ENCODE measurements around the gene ARHGAP45. TPM values are rescaled to one million over a fixed set of nuclear protein-coding genes. Genes with fewer than 3 reads are reported as not detected.

The ARHGAP45 gene
- total and polyA plus RNA-seq, 5 experiments from 2014 or later, result 261 to 1,060 (median 681) TPM

DNA sequence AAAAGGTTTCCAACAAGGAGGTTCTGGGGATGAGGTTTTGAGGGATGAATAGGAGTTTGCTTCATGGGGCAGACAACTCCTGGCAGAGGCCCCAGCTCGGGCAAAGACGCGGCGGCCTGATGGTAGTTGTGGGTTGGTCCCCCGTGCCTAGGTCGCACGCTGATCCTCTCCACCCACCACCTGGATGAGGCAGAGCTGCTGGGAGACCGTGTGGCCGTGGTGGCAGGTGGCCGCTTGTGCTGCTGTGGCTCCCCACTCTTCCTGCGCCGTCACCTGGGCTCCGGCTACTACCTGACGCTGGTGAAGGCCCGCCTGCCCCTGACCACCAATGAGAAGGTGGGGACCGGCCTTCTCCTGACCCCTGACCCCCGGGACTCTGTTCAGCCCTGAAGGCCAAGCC lies 15.2 kb upstream of the ARHGAP45 start:
- ATAC-seq (no peak), DNase-seq (peak in 1 of 10 donors; percentile 5)
- H3K4me1 Mint-ChIP-seq, result peaks cover 2 to 18% (median 8%) of the 10 kb centered on the region in 4 donors
- peaks cover 0 to 15% (median 5%) of the 10 kb centered on the region in 9 donors for H3K9me3 Mint-ChIP-seq
- no peak overlapping the region for H3K4me3 Mint-ChIP-seq
- no peaks in the 10 kb centered on the region for H3K27me3 Mint-ChIP-seq
- H3K36me3 Mint-ChIP-seq, result peaks cover 6 to 23% (median 13%) of the 10 kb centered on the region in 3 donors
- H3K27ac Mint-ChIP-seq, result peak overlapping the region in 2 of 10 donors; percentile 43 to 77
- POLR2A ChIA-PET, result interaction anchor here (1.0 to 8.4 kb wide), 4 partner anchors 12 to 31 kb away, joined by 3 to 173 read pairs (median 37); partner anchors contain the start of genes ABCA7, ARHGAP45 and CNN2

- Mint-ChIP-seq H3K9me3 (peaks cover 0 to 21% (median 12%) of the 10 kb centered on the region in 9 donors), H3K4me1 (peaks cover 7 to 24% (median 14%) of the 10 kb centered on the region in 4 donors), H3K4me3 (no peak overlapping the region), H3K27me3 (no peaks in the 10 kb centered on the region), H3K36me3 (peaks cover 11 to 28% (median 20%) of the 10 kb centered on the region in 3 donors), H3K27ac (peak overlapping the region in 3 of 10 donors; percentile 48 to 77 (median 55))
- ATAC-seq (peak in 1 of 2 donors; percentile 14), DNase-seq (no peak)
- POLR2A ChIA-PET, result interaction anchor here (4.8 to 8.4 kb wide), 4 partner anchors 13 to 30 kb away, joined by 31 to 173 read pairs (median 58); partner anchors contain the start of genes ABCA7 and ARHGAP45
Observed at GRCh38 chr19:1052349-1052975, 14.5 kb upstream of the ARHGAP45 start.

- POLR2A ChIA-PET, result interaction anchor here (1.2 to 8.4 kb wide), 7 partner anchors 12 to 216 kb away, joined by 3 to 173 read pairs (median 4); partner anchors contain the start of genes ABCA7, ARHGAP45, CIRBP and CNN2
- no peak for ATAC-seq
- Mint-ChIP-seq H3K27ac (peak overlapping the region in 4 of 10 donors; percentile 20 to 77 (median 52)), H3K36me3 (peaks cover 14 to 38% (median 30%) of the 10 kb centered on the region in 3 donors), H3K4me3 (no peak overlapping the region), H3K9me3 (peaks cover 0 to 30% (median 17%) of the 10 kb centered on the region in 9 donors), H3K27me3 (no peaks in the 10 kb centered on the region), H3K4me1 (peaks cover 16 to 34% (median 22%) of the 10 kb centered on the region in 4 donors)
- no peak for DNase-seq
Observed at GRCh38 chr19:1053176-1054101, 13.5 kb upstream of the ARHGAP45 start.

DNA sequence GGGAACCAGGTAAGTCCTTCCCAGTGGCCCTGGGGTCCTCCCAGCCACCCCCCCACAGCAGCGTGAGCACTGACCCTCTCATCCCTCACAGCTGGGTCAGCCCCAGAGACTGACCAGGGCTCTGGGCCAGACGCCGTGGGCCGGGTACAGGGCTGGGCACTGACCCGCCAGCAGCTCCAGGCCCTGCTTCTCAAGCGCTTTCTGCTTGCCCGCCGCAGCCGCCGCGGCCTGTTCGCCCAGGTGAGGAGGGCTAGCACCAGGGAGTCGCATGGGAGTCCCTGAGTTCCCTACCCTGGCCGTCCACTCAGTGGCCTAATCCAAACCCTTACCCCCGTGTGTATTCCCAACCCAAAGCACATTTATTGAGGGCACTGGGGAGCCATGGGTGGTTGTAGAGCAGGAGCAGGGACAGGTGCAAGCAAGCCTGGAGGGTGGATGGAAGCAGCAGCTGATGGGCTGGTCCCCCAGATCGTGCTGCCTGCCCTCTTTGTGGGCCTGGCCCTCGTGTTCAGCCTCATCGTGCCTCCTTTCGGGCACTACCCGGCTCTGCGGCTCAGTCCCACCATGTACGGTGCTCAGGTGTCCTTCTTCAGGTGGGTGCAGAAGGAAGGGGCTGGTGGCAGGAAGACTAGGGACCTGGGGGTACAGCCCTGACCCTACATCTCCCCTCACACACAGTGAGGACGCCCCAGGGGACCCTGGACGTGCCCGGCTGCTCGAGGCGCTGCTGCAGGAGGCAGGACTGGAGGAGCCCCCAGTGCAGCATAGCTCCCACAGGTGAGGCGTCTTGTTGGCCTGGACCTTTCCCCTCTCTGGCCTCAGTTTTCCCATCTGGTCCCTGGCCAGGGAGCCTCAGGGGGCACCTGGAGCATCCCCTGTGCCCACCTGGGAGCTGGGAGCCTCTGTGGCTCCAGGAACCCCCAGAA lies 12.6 kb upstream of the ARHGAP45 start:
- POLR2A ChIA-PET, result interaction anchor here (0.5 to 8.4 kb wide), 9 partner anchors 12 to 215 kb away, joined by 3 to 173 read pairs (median 3); partner anchors contain the start of genes ABCA7, ARHGAP45, CIRBP and CNN2
- DNase-seq (no peak), ATAC-seq (no peak)
- no peak overlapping the region for H3K27ac Mint-ChIP-seq
- peaks cover 18 to 35% (median 24%) of the 10 kb centered on the region in 4 donors for H3K4me1 Mint-ChIP-seq
- H3K36me3 Mint-ChIP-seq, result peaks cover 14 to 43% (median 36%) of the 10 kb centered on the region in 3 donors
- peaks cover 0 to 35% (median 17%) of the 10 kb centered on the region in 9 donors for H3K9me3 Mint-ChIP-seq
- H3K4me3 Mint-ChIP-seq, result no peak overlapping the region
- no peaks in the 10 kb centered on the region for H3K27me3 Mint-ChIP-seq

DNA sequence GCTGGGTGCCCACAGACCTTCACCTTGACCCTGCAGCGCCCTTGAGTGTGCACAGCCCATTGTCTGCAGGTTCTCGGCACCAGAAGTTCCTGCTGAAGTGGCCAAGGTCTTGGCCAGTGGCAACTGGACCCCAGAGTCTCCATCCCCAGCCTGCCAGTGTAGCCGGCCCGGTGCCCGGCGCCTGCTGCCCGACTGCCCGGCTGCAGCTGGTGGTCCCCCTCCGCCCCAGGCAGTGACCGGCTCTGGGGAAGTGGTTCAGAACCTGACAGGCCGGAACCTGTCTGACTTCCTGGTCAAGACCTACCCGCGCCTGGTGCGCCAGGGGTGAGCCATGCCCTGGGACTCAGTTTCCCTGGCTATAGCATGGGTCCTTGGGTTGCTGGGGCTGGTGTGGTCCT lies 11.9 kb upstream of the ARHGAP45 start:
- H3K36me3 Mint-ChIP-seq, result peaks cover 14 to 44% (median 41%) of the 10 kb centered on the region in 3 donors
- H3K4me3 Mint-ChIP-seq, result no peak overlapping the region
- DNase-seq, result no peak

DNA sequence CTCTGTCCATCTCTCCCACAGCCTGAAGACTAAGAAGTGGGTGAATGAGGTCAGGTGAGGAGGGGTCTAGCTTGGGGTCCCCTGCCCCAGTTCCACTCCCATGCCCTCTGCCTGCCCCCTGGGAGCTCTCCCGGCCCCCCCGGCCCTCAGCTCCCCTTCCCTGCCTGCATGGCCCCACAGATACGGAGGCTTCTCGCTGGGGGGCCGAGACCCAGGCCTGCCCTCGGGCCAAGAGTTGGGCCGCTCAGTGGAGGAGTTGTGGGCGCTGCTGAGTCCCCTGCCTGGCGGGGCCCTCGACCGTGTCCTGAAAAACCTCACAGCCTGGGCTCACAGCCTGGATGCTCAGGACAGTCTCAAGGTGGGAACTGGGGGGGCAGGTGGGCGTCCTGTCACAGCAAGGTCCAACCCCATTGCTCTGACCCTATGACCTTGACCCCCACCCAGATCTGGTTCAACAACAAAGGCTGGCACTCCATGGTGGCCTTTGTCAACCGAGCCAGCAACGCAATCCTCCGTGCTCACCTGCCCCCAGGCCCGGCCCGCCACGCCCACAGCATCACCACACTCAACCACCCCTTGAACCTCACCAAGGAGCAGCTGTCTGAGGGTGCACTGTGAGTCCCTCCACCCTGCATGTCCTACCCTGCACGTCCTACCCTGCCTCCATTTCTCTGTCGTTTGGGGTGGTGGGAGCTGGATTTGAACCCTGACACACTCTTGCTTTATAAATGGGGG lies 10.9 kb upstream of the ARHGAP45 start:
- H3K27me3 Mint-ChIP-seq, result no peaks in the 10 kb centered on the region
- DNase-seq (peak in 1 of 10 donors; percentile 5), ATAC-seq (no peak)
- H3K4me1 Mint-ChIP-seq, result peaks cover 18 to 39% (median 24%) of the 10 kb centered on the region in 4 donors
- peaks cover 14 to 49% (median 41%) of the 10 kb centered on the region in 3 donors for H3K36me3 Mint-ChIP-seq
- no peak overlapping the region for H3K4me3 Mint-ChIP-seq
- H3K27ac Mint-ChIP-seq, result peak overlapping the region in 4 of 10 donors; percentile 40 to 78 (median 48)
- POLR2A ChIA-PET, result interaction anchor here (0.6 to 8.4 kb wide), 11 partner anchors 9 to 155 kb away, joined by 3 to 173 read pairs (median 13); partner anchors contain the start of genes ABCA7 and ARHGAP45
- H3K9me3 Mint-ChIP-seq, result peaks cover 0 to 39% (median 17%) of the 10 kb centered on the region in 9 donors

More for the DNA sequence above, 11.9 kb upstream of the ARHGAP45 start:
- POLR2A ChIA-PET, result interaction anchor here (0.5 to 8.4 kb wide), 6 partner anchors 11 to 112 kb away, joined by 3 to 173 read pairs (median 38); partner anchors contain the start of genes ABCA7 and ARHGAP45
- ATAC-seq, result no peak
- Mint-ChIP-seq H3K27me3 (no peaks in the 10 kb centered on the region), H3K9me3 (peaks cover 0 to 39% (median 17%) of the 10 kb centered on the region in 9 donors), H3K27ac (no peak overlapping the region), H3K4me1 (peaks cover 18 to 39% (median 24%) of the 10 kb centered on the region in 4 donors)

- ATAC-seq, result peak; percentile 54 to 70
- Mint-ChIP-seq H3K27ac (peak overlapping the region in 9 of 10 donors; percentile 60 to 90 (median 84)), H3K9me3 (peaks cover 0 to 41% (median 17%) of the 10 kb centered on the region in 9 donors), H3K4me1 (peaks cover 17 to 34% (median 21%) of the 10 kb centered on the region in 4 donors), H3K27me3 (no peaks in the 10 kb centered on the region), H3K4me3 (peak overlapping the region in 5 of 10 donors; percentile 21 to 71 (median 46)), H3K36me3 (peaks cover 14 to 49% (median 41%) of the 10 kb centered on the region in 3 donors)
- POLR2A ChIA-PET, result interaction anchor here (0.5 to 8.4 kb wide), 12 partner anchors 9 to 198 kb away, joined by 3 to 173 read pairs (median 8); partner anchors contain the start of genes ABCA7, ARHGAP45 and TMEM259
- DNase-seq, result peak in 4 of 10 donors; percentile 43 to 63 (median 59)
Observed at GRCh38 chr19:1057176-1057855, 9.7 kb upstream of the ARHGAP45 start.

DNA sequence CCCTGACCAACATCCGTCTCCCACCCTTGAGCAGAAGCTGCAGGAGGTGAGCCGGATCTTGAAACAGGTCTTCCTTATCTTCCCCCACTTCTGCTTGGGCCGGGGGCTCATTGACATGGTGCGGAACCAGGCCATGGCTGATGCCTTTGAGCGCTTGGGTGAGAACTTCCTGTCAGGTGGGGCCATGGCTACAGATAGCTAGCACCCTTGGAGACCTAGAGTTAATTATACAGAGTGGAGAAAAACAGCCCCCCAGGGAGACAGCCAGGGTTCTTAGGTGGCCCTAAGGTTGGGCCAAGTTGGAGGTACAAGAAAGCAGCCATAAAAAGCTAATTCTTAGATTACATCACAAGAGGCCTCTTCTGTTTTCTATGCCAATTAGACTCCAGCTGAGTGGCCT lies 8.9 kb upstream of the ARHGAP45 start:
- Mint-ChIP-seq H3K9me3 (peaks cover 0 to 41% (median 17%) of the 10 kb centered on the region in 9 donors), H3K4me1 (peaks cover 17 to 28% (median 21%) of the 10 kb centered on the region in 4 donors), H3K27me3 (no peaks in the 10 kb centered on the region), H3K4me3 (peak overlapping the region in 4 of 10 donors; percentile 15 to 36 (median 20)), H3K36me3 (peaks cover 14 to 49% (median 41%) of the 10 kb centered on the region in 3 donors), H3K27ac (peak overlapping the region in 9 of 10 donors; percentile 11 to 84 (median 59))
- no peak for DNase-seq
- peak in 1 of 2 donors; percentile 24 for ATAC-seq
- POLR2A ChIA-PET, result interaction anchor here (0.7 to 8.4 kb wide), 12 partner anchors 8 to 211 kb away, joined by 3 to 173 read pairs (median 8); partner anchors contain the start of genes ABCA7, ARHGAP45, CIRBP and TMEM259

DNA sequence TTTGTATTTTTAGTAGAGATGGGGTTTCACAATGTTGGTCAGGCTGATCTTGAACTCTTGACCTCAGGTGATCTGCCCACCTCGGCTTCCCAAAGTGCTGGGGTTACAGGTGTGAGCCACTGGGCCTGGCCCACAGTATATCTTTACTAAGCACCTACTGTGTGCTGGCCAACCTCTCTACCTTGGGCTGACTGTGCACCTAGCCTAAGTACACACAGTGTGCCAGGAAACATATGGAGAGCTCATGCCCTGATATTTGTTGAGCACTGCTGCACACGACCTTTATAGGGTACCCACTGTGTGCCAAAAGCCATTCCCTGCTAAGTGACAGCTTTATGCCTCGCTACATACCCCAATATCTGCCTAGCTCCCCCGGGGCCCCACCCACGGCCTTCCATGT lies 6.3 kb upstream of the ARHGAP45 start:
- H3K27ac Mint-ChIP-seq, result no peak overlapping the region
- H3K36me3 Mint-ChIP-seq, result peaks cover 14 to 41% (median 37%) of the 10 kb centered on the region in 3 donors
- DNase-seq, result no peak
- ATAC-seq, result no peak
- H3K27me3 Mint-ChIP-seq, result no peaks in the 10 kb centered on the region
- peaks cover 22 to 49% (median 39%) of the 10 kb centered on the region in 4 donors for H3K4me1 Mint-ChIP-seq
- H3K9me3 Mint-ChIP-seq, result peaks cover 0 to 36% (median 17%) of the 10 kb centered on the region in 9 donors
- POLR2A ChIA-PET, result interaction anchor here (0.6 to 31.7 kb wide), 7 partner anchors 10 to 530 kb away, joined by 3 to 2279 read pairs (median 3); partner anchors contain the start of gene ABCA7
- no peak overlapping the region for H3K4me3 Mint-ChIP-seq

GRCh38 chr19:1061987-1062386 lies 5.0 kb upstream of the ARHGAP45 start:
- peak in 1 of 10 donors; percentile 4 for DNase-seq
- H3K27ac Mint-ChIP-seq, result peak overlapping the region in 1 of 10 donors; percentile 33
- POLR2A ChIA-PET, result interaction anchor here (0.7 to 31.7 kb wide), 4 partner anchors 20 to 530 kb away, joined by 4 to 2279 read pairs (median 386); partner anchors contain the start of gene ABCA7
- ATAC-seq, result no peak
- H3K36me3 Mint-ChIP-seq, result peaks cover 6 to 29% (median 26%) of the 10 kb centered on the region in 3 donors
- H3K27me3 Mint-ChIP-seq, result no peaks in the 10 kb centered on the region
- peaks cover 18 to 50% (median 43%) of the 10 kb centered on the region in 4 donors for H3K4me1 Mint-ChIP-seq
- H3K4me3 Mint-ChIP-seq, result no peak overlapping the region
- peaks cover 0 to 25% (median 10%) of the 10 kb centered on the region in 9 donors for H3K9me3 Mint-ChIP-seq

All from naive thymus-derived CD8-positive, alpha-beta T cell (primary cell).